Stimulated activated CD4-positive, alpha-beta T cell treated with anti-CD3 and anti-CD28 coated beads, Interleukin-4, amount 100 ng/mL, for 1 hour (primary cell): Measurements from ENCODE around the gene SIPA1L3.

Experiments
- DNase-seq: peaks from one replicate; pipeline ENCODE4 v3.0.0-alpha.2; 2020

Gene SIPA1L3

GRCh38 chr19:38076337-38076736, 169.3 kb downstream of the SIPA1L3 start:
- DNase-seq = no peak

DNA sequence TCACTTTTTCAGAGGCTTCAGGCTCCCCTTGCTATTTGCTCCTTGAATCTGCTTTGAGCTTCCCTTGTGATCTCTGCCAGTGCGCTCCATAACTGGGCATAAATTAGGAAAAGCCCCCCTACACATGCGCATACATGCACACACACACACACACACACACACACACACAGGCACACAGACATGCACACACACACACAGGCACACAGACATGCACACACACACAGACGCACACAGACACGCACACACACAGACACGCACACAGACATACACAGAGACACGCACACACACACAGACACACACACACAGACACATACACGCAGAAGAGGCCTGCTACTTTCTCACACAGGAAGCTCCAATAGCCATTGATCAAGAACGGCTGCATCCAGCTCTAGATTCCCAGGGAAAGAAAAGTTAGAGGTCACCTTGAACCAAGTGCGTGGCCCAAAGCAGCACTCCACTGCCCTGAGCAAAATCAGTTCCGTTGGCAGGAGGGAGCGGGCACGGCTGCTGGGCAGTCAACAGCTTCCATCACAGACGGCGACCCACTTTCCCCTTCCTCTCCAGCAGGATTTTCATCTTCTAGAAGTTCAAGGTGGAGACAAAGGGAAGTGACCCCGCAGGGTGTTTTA, 171.4 kb downstream of the SIPA1L3 start:
- DNase-seq = no peak

DNA sequence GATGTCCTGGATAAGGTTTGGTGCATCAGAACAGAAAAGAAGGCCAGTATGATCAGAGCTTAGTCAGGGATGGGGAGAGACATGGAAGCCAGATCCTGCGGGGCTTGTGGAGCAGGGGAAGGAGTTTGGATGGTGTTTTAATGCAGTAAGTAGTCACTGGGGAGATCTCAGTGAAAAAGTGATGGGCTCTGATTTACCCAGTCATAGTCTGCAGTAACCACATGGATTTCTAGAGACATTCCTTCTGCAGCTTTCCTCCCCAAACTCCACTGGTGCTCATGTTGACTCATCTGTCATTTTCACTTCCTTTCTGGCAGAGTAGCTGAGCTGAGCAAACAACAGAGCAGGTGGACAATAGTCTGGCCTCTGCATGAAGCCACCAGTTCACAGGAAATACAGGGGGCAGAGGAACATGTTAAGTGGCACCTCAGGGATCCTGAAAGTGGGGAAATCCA, 172.9 kb downstream of the SIPA1L3 start:
- DNase-seq = no peak

DNA sequence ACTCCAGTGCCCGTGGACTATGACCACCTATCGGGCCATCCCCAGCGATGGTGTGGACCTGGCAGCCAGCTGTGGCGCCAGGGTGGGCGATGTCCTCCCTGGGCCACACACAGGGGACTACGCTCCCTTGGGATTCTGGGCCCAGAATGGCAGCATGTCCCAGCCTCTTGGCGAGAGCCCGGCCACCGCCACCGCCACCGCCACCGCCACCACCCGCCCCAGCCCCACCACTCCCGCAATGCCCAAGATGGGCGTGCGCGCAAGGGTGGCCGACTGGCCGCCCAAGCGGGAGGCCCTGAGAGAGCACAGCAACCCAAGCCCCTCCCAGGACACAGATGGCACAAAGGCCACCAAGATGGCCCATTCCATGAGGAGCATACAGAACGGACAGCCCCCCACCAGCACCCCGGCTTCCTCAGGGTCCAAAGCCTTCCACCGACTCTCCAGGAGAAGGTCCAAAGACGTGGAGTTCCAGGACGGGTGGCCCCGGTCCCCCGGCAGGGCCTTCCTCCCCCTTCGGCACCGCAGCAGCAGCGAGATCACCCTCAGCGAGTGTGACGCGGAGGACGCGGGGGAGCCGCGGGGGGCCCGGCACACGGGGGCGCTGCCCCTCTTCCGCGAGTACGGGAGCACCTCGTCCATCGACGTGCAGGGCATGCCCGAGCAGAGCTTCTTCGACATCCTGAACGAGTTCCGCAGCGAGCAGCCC, 174.7 kb downstream of the SIPA1L3 start:
- no peak for DNase-seq

DNA sequence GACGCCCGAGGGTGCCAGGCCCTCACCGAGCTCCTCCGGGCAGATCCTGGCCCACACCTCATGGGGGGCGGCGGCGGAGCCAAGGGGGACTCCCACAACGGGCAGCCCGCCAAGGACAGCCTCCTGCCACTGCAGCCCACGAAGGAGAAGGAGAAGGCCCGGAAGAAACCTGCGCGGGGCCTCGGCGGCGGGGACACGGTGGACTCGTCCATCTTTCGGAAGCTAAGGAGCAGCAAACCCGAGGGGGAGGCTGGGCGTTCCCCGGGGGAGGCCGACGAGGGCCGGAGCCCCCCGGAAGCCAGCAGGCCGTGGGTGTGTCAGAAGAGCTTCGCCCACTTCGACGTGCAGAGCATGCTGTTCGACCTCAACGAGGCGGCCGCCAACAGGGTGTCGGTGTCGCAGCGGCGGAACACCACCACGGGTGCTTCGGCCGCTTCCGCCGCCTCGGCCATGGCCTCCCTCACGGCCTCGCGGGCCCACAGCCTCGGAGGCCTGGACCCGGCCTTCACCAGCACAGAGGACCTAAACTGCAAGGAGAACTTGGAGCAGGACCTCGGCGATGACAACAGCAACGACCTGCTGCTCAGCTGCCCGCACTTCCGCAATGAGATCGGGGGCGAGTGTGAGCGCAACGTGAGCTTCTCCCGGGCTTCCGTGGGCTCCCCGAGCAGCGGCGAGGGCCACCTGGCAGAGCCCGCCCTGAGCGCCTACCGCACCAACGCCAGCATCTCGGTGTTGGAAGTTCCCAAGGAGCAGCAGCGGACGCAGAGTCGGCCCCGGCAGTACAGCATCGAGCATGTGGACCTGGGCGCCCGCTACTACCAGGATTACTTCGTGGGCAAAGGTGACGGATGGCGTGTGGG, 175.5 kb downstream of the SIPA1L3 start:
- no peak for DNase-seq

GRCh38 chr19:38084196-38084595, 177.2 kb downstream of the SIPA1L3 start:
- no peak for DNase-seq

GRCh38 chr19:38089440-38089839, 182.4 kb downstream of the SIPA1L3 start:
- no peak for DNase-seq

- no peak for DNase-seq
Observed at GRCh38 chr19:38093154-38093553, 186.1 kb downstream of the SIPA1L3 start.

DNA sequence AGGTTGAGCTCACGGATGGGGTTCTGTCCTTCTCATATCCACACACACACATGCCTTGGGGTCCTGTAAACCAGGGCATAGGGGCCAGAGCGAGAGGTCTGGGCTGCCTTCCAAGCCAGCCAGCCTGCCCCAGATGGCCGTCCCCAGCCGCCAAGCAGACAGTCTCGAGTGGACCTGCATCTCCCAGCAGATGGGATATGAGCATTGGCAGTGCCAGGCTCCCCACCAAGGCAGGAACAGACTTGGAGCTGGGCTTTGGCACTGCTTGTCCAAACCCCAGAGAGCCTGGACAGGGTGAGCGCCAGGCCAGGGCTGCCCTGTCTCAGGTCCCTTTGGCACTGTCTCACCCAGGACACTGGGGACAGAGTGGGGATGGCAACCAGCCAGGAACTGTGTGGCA, 186.6 kb downstream of the SIPA1L3 start:
- no peak for DNase-seq

DNA sequence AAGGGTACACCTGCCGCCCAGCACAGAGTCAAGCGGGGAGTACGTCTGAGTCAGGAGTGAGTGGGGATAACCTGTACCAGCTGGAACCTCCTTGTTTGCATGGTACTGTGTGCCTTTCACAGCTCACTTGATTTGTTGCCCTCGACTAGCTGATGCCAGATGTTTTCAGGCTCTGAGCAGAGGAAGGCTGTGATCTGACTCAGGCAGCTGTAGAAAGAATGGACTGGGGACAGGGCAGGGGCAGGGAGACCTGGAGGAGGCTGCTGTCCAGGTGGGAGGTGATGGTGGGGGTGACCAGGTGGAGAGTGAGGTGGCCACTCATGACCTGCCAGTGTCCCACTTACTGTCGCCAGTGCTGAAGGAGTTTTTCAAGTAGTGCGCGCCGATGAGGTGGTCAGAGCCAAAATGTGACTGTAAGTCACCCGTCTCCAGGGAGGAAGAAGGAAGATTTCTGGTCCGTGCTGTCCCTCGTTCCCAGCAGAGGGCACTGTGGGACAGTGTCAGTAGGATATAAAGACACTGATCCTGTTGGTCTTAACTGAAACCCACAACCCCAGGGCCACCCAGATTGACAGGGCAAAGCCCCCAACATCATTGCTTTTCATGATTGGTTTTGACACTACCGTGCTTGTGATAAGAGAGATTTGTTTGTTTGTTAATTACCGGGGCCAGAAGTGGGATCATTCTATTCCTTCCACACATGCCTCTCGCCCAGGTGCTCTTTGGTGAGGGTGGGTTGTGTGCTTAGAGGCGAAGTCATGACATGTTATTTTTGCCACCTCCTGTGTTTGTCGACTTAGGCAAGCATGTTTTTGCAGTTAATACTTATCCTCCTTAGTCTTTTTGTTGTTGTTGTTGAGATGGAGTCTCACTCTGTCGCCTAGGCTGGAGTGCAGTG, 188.7 kb downstream of the SIPA1L3 start:
- peak; percentile 57 for DNase-seq

- no peak for DNase-seq
Observed at GRCh38 chr19:38099966-38100365, 193.0 kb downstream of the SIPA1L3 start.

DNA sequence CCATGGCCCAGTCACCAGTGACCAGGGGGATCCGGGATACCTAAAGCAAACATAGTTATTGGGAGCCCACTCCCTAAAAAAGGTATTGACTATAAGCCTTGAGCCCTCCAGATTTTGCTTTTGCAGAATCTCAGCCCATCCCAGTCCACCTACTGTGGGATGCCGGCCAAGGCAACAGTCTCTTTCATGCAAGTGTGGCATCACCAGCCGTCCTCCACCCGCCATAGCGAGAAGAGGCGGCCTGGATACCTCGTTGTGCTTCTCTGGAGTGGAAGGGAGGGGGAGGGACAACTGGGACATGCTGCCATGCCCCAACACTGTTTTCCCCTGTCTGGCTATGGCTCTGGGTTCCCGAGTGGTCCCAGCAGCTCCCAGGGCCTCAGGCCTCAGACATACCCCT, 193.6 kb downstream of the SIPA1L3 start:
- DNase-seq = no peak

DNA sequence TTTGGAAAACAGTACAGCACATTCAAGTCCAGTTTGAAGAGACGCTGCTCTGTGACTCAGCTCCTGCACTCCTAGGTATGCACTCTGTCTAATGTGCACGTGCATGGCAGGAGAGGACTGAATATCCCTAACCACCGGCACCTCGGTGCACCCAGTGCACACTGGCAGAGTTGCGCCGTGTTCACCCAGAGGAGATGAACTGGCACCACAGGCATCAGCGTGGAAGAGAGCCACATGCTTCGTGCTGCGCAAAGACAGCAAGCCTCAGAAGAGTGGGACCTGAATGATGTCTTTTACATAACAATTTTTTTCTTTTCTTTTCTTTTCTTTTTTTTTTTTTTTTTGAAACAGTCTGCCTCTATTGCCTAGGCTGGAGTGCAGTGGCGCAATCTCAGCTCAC, 194.7 kb downstream of the SIPA1L3 start:
- no peak for DNase-seq

DNA sequence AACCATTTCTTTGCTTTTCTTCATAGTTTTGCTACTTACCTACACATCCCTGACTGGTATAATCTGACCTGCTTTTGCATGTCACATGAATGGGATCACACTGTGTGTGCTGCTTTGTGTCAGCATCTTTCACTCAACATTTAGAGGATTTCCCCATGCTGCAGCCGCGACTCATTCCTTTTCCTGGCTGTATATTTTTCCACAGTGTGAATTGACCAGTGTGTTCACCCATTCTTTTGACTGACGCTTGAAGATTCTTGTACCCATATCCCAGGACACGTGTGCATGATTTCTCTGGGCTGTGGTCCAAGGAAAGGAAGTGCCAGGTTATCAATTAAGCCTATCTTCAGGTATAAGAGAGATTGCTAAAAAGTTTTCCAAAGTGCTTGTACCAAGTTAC, 198.6 kb downstream of the SIPA1L3 start:
- DNase-seq = no peak

GRCh38 chr19:38107129-38107528, 200.1 kb downstream of the SIPA1L3 start:
- no peak for DNase-seq

- no peak for DNase-seq
Observed at GRCh38 chr19:38111898-38112297, 204.9 kb downstream of the SIPA1L3 start.

GRCh38 chr19:38114651-38115050, 207.6 kb downstream of the SIPA1L3 start:
- DNase-seq = no peak

DNA sequence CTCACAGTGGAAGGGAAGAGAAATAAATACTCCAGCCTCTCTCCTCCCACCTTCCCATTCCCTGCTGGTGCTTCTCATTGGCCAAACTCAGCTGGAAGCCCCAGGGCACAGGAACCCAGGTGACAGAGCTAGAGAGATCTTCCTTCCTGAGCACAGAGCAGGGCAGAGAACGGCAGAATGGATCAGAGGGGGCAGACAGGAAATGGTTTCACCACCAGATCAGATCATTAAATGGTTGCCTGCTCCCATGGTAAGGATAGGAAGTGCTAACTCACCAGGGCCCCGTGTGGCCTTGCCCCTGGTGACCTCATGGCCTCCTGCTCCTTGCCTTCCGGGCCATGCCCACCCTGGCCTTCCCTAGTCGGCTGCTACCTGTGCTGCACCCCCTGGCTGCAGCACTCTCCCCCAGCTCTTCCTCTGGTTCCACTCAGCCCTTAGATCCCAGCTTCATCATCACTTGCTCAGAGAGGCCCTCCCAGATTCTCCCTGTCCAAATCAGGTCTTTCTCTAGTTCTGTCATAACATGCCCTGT, 208.3 kb downstream of the SIPA1L3 start:
- no peak for DNase-seq

DNA sequence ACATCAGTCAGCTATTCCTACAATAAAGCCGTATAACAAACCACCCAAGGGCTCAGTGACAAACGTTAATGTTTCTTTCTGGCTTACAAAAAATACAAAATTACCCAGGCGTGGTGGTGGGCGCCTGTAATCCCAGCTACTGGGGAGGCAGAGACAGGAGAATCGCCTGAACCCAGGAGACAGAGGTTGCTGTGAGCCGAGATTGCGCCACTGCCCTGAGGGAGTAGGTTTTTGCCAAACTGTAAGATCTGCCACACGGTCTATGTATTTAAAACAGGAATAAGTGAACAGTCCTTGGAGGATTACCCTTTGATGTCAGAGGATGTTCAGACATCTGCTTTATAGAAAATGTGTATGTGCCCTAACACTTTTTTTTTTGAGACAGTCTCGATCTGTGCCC, 211.2 kb downstream of the SIPA1L3 start:
- no peak for DNase-seq

DNA sequence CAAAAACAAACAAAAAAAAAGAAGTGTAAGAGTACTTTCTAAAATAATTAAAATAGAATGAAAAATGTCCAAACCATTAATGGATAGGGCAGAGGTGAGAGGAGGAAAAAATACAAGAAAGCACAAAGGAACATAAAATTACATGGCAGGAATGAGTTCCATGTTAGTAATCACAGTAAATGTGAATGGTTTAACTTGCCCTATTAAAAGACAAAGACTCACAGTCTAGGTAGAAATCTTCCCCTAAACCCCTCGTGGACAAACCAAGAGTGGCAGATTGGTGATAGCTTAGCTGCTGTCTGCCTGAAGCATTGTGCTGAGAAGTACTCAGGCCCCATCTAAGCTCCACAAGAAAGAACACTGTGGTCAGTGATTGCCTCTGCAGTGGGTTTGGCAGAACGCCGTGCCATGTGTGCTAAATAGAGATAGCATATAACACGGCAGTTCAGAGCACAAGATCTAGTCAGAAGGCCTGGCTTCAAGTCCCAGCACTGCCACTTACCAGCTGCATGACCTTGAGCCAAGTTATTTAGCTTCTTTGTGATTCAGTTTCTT, 213.5 kb downstream of the SIPA1L3 start:
- DNase-seq = no peak

GRCh38 chr19:38122402-38123093, 215.5 kb downstream of the SIPA1L3 start:
- DNase-seq = no peak
